Activated naive CD4-positive, alpha-beta T cell treated with anti-CD3 and anti-CD28 coated beads, Interleukin-2, amount 10 ng/mL, durations not matched to agents 7 days and 5 days (primary cell): Measurements from ENCODE around the gene COBLL1.

ENCODE experiments used
- CTCF ChIA-PET: fragments of 350-600 bp; sonication (Branson Sonifier 250); formaldehyde crosslinking; loops from one replicate; lab custom pipeline; 2021; ENCODE audit warnings: antibody characterized with exemption; lab: Charles Lee
- DNase-seq: peaks from one replicate; pipeline ENCODE4 v3.0.0-alpha.2; 2020
- H3K27ac Mint-ChIP-seq: one replicate; pipeline ENCODE4 v1.8.0; 2021; ENCODE audit warnings: mild to moderate bottlenecking, moderate library complexity, mixed read lengths
- H3K27me3 Mint-ChIP-seq: one replicate; pipeline ENCODE4 v1.8.0; 2021; ENCODE audit warnings: mild to moderate bottlenecking, mixed read lengths
- H3K36me3 Mint-ChIP-seq: one replicate; pipeline ENCODE4 v1.8.0; 2021; ENCODE audit warnings: mixed read lengths
- H3K4me1 Mint-ChIP-seq: one replicate; pipeline ENCODE4 v1.8.0; 2021; ENCODE audit warnings: mixed read lengths
- H3K4me3 Mint-ChIP-seq: one replicate; pipeline ENCODE4 v1.8.0; 2021; ENCODE audit warnings: mild to moderate bottlenecking, moderate library complexity, mixed read lengths
- H3K9me3 Mint-ChIP-seq: one replicate; pipeline ENCODE4 v1.8.0; 2021; ENCODE audit warnings: mixed read lengths

Gene COBLL1

DNA sequence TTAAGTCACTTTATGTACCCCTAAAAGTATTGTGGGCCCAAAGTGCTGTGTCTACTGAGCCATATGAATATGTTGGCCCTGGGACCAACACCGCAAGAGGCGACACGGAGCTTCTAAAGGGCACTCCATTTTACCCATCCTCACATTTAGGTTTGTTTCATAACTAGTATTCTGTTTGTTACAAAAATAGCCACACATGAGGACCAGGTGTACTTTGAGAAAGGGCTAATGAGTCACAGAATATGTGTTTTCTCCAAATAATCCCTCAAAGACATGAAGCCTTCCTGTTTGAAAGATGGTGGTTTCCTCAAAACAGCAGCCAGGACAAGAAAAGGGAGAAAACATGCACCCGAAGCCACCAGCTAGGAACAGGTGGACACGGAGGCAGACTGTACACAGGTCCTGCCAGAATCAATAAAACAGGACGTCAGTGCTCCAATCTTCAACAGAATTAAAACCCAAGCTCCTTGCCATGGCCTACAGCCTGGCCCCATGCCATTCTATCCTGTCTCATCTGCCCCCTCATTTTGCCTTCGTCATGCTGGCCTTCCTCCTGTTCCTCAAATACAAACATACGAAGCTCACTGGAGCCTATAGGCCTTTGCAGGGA is 198.6 kb downstream of the COBLL1 start:
- CTCF ChIA-PET: no interaction called here
- Mint-ChIP-seq H3K4me3 (no peak overlapping the region), H3K4me1 (no peaks in the 10 kb centered on the region), H3K36me3 (no peaks in the 10 kb centered on the region), H3K27me3 (no peaks in the 10 kb centered on the region), H3K9me3 (no peaks in the 10 kb centered on the region), H3K27ac (no peak overlapping the region)
- no peak for DNase-seq

DNA sequence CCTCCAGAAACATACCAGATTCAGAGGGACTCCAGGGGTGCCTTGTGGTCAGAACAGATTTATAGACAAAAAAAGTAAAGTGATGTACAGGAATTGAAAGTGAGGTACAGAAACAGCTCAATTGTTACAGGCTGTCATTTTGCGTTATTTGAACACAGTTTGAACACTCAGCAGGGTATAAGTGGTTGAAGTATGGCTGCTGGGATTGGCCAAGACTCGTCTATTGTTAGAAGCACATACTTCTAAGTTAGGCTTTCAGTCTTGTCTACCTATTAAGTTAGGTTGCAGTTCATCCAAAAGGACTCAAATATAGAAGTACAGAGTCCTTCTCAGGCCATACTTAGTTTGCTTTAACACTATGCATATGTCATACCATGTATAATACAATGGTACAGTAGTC is 199.4 kb downstream of the COBLL1 start:
- no peaks in the 10 kb centered on the region for H3K36me3 Mint-ChIP-seq
- no peaks in the 10 kb centered on the region for H3K27me3 Mint-ChIP-seq
- no peaks in the 10 kb centered on the region for H3K4me1 Mint-ChIP-seq
- H3K27ac Mint-ChIP-seq: no peak overlapping the region
- CTCF ChIA-PET: no interaction called here
- H3K4me3 Mint-ChIP-seq: no peak overlapping the region
- H3K9me3 Mint-ChIP-seq: no peaks in the 10 kb centered on the region
- DNase-seq: no peak
